ENCODE results near the gene EIF2AK2.

The EIF2AK2 gene

GRCh38 chr2:37119157-37119556, 37.6 kb downstream of the EIF2AK2 start:
- TF ChIP-seq CSDC2 (CRISPR knock-in tag; IDR thresholded peaks at IDR 0.05) (no peak), ISL1 (CRISPR knock-in tag; IDR thresholded peaks at IDR 0.05) (no peak), PATZ1 (CRISPR knock-in tag; IDR thresholded peaks at IDR 0.05; ENCODE audit: borderline replicate concordance) (no peak), ZFP30 (CRISPR knock-in tag; IDR thresholded peaks at IDR 0.05) (no peak), SNAI2 (CRISPR knock-in tag; IDR thresholded peaks at IDR 0.05) (no peak), BACH2 (CRISPR knock-in tag; IDR thresholded peaks at IDR 0.05; ENCODE audit: borderline replicate concordance) (no peak), ZNF8 (CRISPR knock-in tag; IDR thresholded peaks at IDR 0.05) (no peak), GLIS3 (CRISPR knock-in tag; IDR thresholded peaks at IDR 0.05) (no peak), ZNF565 (CRISPR knock-in tag; conservative IDR thresholded peaks at IDR 0.05; ENCODE audit: low read depth) (no peak), PPARA (CRISPR knock-in tag; IDR thresholded peaks at IDR 0.05; ENCODE audit: borderline replicate concordance) (no peak)
- TF ChIP-seq, protein P1, sequence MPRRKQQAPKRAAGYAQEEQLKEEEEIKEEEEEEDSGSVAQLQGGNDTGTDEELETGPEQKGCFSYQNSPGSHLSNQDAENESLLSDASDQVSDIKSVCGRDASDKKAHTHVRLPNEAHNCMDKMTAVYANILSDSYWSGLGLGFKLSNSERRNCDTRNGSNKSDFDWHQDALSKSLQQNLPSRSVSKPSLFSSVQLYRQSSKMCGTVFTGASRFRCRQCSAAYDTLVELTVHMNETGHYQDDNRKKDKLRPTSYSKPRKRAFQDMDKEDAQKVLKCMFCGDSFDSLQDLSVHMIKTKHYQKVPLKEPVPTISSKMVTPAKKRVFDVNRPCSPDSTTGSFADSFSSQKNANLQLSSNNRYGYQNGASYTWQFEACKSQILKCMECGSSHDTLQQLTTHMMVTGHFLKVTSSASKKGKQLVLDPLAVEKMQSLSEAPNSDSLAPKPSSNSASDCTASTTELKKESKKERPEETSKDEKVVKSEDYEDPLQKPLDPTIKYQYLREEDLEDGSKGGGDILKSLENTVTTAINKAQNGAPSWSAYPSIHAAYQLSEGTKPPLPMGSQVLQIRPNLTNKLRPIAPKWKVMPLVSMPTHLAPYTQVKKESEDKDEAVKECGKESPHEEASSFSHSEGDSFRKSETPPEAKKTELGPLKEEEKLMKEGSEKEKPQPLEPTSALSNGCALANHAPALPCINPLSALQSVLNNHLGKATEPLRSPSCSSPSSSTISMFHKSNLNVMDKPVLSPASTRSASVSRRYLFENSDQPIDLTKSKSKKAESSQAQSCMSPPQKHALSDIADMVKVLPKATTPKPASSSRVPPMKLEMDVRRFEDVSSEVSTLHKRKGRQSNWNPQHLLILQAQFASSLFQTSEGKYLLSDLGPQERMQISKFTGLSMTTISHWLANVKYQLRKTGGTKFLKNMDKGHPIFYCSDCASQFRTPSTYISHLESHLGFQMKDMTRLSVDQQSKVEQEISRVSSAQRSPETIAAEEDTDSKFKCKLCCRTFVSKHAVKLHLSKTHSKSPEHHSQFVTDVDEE (CRISPR knock-in tag; IDR thresholded peaks at IDR 0.05), result no peak
- TF ChIP-seq, protein P2, sequence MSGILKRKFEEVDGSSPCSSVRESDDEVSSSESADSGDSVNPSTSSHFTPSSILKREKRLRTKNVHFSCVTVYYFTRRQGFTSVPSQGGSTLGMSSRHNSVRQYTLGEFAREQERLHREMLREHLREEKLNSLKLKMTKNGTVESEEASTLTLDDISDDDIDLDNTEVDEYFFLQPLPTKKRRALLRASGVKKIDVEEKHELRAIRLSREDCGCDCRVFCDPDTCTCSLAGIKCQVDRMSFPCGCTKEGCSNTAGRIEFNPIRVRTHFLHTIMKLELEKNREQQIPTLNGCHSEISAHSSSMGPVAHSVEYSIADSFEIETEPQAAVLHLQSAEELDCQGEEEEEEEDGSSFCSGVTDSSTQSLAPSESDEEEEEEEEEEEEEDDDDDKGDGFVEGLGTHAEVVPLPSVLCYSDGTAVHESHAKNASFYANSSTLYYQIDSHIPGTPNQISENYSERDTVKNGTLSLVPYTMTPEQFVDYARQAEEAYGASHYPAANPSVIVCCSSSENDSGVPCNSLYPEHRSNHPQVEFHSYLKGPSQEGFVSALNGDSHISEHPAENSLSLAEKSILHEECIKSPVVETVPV (CRISPR knock-in tag; IDR thresholded peaks at IDR 0.05), result no peak
- ATAC-seq, result no peak

DNA sequence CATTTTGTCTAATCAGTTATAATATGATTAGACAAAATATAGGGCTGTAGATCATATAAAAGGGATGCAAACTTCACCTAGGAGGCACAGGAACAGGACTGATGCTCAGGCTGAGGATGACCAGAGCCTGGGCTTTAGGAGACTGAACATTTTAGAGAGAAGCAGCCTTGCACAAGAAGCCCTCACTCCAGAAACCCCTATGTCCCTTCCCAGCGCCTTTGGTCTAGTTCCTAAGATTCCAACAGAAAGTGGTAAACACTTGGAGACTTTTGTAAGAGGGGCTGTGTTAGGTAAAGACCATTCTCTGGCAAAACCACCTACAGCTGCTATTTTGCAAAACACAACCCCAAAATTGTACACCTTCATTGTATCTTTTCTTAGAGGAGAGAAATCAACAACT, 39.2 kb downstream of the EIF2AK2 start:
- ATAC-seq, result no peak
- TF ChIP-seq, protein P2 (CRISPR knock-in tag; IDR thresholded peaks at IDR 0.05), result no peak
- TF ChIP-seq ZNF8 (CRISPR knock-in tag; IDR thresholded peaks at IDR 0.05), result no peak

DNA sequence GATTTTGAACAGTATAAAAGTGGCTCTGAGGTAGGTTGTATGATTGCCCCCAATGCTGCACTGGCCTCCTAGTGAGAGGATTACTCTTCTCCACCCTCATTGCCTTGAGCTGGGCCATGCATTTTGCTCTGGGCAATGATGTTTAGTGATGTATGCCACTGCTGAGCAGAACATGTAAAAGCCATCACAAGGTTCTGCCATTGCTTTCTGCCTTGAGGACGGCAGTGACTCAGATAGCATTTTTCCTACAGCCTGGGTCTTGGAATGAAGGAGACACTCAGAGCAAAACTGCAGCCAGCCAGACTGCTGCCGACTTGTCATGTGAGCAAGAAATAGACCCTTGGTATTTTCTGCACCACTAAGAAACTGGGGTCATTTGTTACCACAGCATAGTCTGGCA, 44.8 kb downstream of the EIF2AK2 start:
- ATAC-seq, result no peak
- TF ChIP-seq ZNF70 (CRISPR knock-in tag; IDR thresholded peaks at IDR 0.05), result no peak
- no peak for TF ChIP-seq CREB5 (CRISPR knock-in tag; IDR thresholded peaks at IDR 0.05; ENCODE audit: low read depth)
- no peak for TF ChIP-seq ZFP30 (CRISPR knock-in tag; IDR thresholded peaks at IDR 0.05)
- no peak for TF ChIP-seq ZC3H10 (CRISPR knock-in tag; IDR thresholded peaks at IDR 0.05)
- no peak for TF ChIP-seq GLIS3 (CRISPR knock-in tag; IDR thresholded peaks at IDR 0.05)
- TF ChIP-seq, protein P1 (CRISPR knock-in tag; IDR thresholded peaks at IDR 0.05), result no peak
- TF ChIP-seq, protein P3, sequence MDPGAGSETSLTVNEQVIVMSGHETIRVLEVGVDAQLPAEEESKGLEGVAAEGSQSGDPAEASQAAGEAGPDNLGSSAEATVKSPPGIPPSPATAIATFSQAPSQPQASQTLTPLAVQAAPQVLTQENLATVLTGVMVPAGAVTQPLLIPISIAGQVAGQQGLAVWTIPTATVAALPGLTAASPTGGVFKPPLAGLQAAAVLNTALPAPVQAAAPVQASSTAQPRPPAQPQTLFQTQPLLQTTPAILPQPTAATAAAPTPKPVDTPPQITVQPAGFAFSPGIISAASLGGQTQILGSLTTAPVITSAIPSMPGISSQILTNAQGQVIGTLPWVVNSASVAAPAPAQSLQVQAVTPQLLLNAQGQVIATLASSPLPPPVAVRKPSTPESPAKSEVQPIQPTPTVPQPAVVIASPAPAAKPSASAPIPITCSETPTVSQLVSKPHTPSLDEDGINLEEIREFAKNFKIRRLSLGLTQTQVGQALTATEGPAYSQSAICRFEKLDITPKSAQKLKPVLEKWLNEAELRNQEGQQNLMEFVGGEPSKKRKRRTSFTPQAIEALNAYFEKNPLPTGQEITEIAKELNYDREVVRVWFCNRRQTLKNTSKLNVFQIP (CRISPR knock-in tag; IDR thresholded peaks at IDR 0.05; ENCODE audit: borderline replicate concordance, low read depth), result no peak
- TF ChIP-seq ESRRG (CRISPR knock-in tag; IDR thresholded peaks at IDR 0.05), result no peak
- TF ChIP-seq ZNF565 (CRISPR knock-in tag; conservative IDR thresholded peaks at IDR 0.05; ENCODE audit: low read depth), result no peak
- no peak for TF ChIP-seq BACH2 (CRISPR knock-in tag; IDR thresholded peaks at IDR 0.05; ENCODE audit: borderline replicate concordance)
- no peak for TF ChIP-seq ARNTL (CRISPR knock-in tag; IDR thresholded peaks at IDR 0.05; ENCODE audit: borderline replicate concordance, low read depth)
- no peak for TF ChIP-seq CSDC2 (CRISPR knock-in tag; IDR thresholded peaks at IDR 0.05)
- TF ChIP-seq SNAI2 (CRISPR knock-in tag; IDR thresholded peaks at IDR 0.05), result no peak
- TF ChIP-seq PATZ1 (CRISPR knock-in tag; IDR thresholded peaks at IDR 0.05; ENCODE audit: borderline replicate concordance), result no peak
- no peak for TF ChIP-seq RARB (CRISPR knock-in tag; IDR thresholded peaks at IDR 0.05)
- TF ChIP-seq TOX (CRISPR knock-in tag; IDR thresholded peaks at IDR 0.05; ENCODE audit: borderline replicate concordance), result no peak
- TF ChIP-seq ZNF8 (CRISPR knock-in tag; IDR thresholded peaks at IDR 0.05), result no peak
- no peak for TF ChIP-seq ISL1 (CRISPR knock-in tag; IDR thresholded peaks at IDR 0.05)
